Measurements from ENCODE around the gene GPX5.

The GPX5 gene

GRCh38 chr6:28563430-28564095, 37.9 kb downstream of the GPX5 start:
- FAIRE-seq = no peak

DNA sequence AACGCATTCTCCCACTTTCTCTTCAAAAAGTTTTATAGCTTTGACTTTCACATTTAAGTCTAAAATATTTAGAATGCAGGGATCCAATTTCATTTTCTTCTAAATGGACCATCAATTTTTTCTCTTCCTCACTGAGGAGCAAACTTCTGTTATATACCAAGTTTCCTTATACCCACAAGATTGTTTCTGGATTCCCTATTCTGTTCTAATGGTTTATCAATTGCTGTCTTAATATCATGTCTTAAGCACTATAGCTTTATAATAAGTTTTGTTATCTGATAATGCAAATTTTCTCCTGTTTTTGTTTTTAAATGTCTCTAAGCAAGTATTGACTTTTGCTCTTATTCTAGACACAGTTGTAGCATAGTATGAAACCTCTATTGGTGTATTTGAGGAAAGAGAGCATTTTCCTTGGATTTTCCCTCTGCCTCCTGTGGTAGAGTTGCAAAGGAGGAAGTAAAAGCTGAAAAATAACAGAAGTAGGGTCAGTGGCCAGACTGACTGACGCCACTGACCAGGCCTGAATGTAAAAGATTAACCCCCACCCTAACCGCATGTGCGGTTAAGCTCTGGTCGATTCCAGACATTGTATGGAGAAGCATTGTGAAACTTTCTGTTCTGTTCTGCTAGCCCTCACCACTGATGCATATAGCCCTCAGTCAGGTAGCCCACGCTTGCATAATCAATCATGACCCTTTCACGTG, 40.3 kb downstream of the GPX5 start:
- no peak for FAIRE-seq

DNA sequence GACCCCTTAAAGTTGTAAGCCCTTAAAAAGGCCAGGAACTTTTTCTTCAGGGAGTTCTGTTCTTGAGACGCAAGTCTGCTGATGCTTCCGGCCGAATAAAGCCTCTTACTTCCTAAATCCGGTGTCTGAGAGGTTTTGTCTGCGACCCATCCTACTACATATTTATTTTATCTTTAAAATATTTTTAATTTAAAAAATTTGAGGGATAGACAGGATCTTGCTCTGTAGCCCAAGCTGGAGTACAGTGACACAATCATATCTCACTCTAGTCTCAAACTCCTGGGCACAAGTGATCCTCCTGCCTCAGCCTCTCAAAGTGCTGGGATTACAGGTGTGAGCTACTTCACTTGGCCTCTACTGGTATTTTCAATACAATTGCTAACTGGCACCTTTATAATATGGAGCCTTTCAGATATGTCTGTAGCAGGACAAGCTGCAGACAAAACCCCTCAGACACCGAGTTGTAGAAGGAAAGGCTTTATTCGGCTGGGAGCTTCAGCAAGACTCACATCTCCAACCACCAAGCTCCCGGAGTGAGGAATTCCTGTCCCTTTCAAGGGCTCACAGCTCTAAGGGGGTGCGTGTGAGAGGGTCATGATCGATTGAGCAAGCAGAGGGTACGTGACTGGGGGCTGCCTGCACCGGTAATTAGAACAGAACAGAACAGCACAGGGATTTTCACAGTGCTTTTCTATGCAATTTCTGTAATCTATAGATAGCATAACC, 41.0 kb downstream of the GPX5 start:
- no peak for FAIRE-seq

- no peak for FAIRE-seq
These were observed 41.8 kb downstream of the GPX5 start for GRCh38 chr6:28567506-28567905.

- no peak for FAIRE-seq
These were observed 42.9 kb downstream of the GPX5 start for GRCh38 chr6:28568515-28569108.

DNA sequence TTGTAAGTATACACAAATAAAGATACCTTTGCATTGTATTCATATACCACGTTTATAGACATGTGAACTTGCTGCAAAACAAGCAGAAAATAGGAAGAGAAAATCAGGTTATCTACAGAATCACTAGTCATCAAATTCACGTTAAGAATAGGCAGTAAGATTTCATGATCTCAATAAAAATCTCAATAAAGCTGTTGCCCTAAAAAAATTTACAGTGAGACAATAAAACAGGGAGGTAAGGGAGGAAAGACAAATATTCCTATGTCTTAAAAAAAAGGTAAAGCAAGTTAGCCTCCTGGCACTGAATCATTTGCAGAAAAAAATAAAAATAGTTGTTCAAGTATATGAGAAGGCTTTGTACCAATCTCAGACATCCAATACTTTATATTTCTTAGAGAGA, 44.1 kb downstream of the GPX5 start:
- no peak for FAIRE-seq

DNA sequence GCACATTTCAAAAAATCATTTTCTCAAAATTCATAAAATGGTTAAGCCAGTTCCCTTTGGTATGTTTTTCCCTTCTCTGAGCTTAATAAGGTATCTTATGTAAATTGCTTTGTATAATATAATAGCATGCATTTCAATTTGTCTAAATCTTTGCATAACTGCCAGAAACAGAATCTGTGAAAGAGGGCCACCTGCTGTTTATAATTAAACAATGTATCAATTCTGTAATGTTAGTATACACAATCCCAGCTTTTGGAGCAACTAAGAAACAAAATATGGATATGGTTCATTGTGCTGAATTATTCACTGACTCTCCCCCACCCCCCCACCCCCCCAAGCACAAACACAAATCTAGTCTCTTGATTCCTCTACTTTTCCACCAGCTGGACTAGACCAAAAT, 54.8 kb downstream of the GPX5 start:
- no peak for FAIRE-seq

- no peak for FAIRE-seq
These were observed 57.8 kb downstream of the GPX5 start for GRCh38 chr6:28583463-28583862.
